ENCODE results near the gene LRIT2.

- no peak for TF ChIP-seq CTCF (IDR thresholded peaks at IDR 0.05)
- TF ChIP-seq POLR2A (IDR thresholded peaks at IDR 0.05), result no peak
Measured at GRCh38 chr10:84195044-84195830, 30.1 kb downstream of the LRIT2 start.

All from uterus (tissue), 2 donors.